GM19240 (cell line): ENCODE measurements around the gene ATP6V1F.
A peak's percentile ranks its signal among the peaks of the same experiment; 100 is the strongest.

Experiments used
- DNase-seq: peaks from one replicate; pipeline ENCODE4 v3.0.0; 2011; ENCODE audit warnings: low spot score; ENCODE audit not compliant: insufficient read length

Gene ATP6V1F

GRCh38 chr7:128882134-128882533, 19.5 kb downstream of the ATP6V1F start:
- no peak for DNase-seq

GRCh38 chr7:128883622-128884448, 21.2 kb downstream of the ATP6V1F start:
- DNase-seq: peak; percentile 99

GRCh38 chr7:128884561-128885369, 22.1 kb downstream of the ATP6V1F start:
- no peak for DNase-seq

- no peak for DNase-seq
Measured at GRCh38 chr7:128885370-128886187, 22.9 kb downstream of the ATP6V1F start.

- no peak for DNase-seq
Measured at GRCh38 chr7:128886391-128887168, 23.9 kb downstream of the ATP6V1F start.

- no peak for DNase-seq
Measured at GRCh38 chr7:128887169-128888038, 24.7 kb downstream of the ATP6V1F start.

- DNase-seq: no peak
Measured at GRCh38 chr7:128888039-128888755, 25.5 kb downstream of the ATP6V1F start.

- DNase-seq: no peak
Measured at GRCh38 chr7:128888756-128889095, 26.1 kb downstream of the ATP6V1F start.

GRCh38 chr7:128889121-128889520, 26.5 kb downstream of the ATP6V1F start:
- no peak for DNase-seq

GRCh38 chr7:128890306-128891109, 27.9 kb downstream of the ATP6V1F start:
- no peak for DNase-seq

GRCh38 chr7:128891110-128891941, 28.7 kb downstream of the ATP6V1F start:
- DNase-seq: no peak

- no peak for DNase-seq
Measured at GRCh38 chr7:128891942-128892269, 29.2 kb downstream of the ATP6V1F start.

GRCh38 chr7:128892521-128893250, 30.0 kb downstream of the ATP6V1F start:
- DNase-seq: no peak

GRCh38 chr7:128893251-128894100, 30.8 kb downstream of the ATP6V1F start:
- DNase-seq: no peak

- DNase-seq: no peak
Measured at GRCh38 chr7:128894101-128894440, 31.4 kb downstream of the ATP6V1F start.

GRCh38 chr7:128895320-128895719, 32.7 kb downstream of the ATP6V1F start:
- DNase-seq: no peak
